NCI-H748 (cell line): ENCODE measurements around the gene ECSIT.

Source experiments
- DNase-seq: peaks from one replicate; lab custom pipeline; 2025; ENCODE audit not compliant: unreplicated experiment; lab: John Stamatoyannopoulos, UW

ECSIT gene

GRCh38 chr19:11505032-11505503, 23.9 kb downstream of the ECSIT start:
- DNase-seq, result peak; percentile 91

GRCh38 chr19:11504502-11505031, 24.4 kb downstream of the ECSIT start:
- no peak for DNase-seq

DNA sequence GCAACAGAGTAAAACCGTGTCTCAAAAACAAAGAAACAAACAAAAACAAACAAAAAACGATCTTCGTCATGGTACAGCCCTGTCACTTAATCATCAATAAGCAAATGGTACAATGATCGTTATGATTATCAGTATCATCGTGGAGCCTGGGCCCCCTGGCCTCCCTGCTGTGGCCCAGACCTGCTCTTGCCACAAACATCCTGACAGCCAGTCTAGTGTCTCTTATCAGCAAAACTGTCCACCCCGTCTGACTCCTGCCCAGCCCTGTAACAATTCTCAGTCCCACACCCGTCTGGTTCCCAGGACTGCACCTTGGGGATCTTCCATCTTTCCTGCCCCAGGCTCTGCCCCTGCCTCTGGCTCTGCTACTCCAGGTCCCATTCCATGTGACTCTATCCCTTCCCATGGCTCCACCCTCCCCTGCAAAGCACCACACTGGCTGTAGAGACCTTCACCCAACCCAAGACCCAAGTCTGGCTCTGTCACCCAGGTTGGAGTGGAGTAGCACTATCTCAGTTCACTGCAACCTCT, 29.0 kb downstream of the ECSIT start:
- no peak for DNase-seq

- no peak for DNase-seq
Observed at GRCh38 chr19:11499220-11499726, 29.7 kb downstream of the ECSIT start.

DNA sequence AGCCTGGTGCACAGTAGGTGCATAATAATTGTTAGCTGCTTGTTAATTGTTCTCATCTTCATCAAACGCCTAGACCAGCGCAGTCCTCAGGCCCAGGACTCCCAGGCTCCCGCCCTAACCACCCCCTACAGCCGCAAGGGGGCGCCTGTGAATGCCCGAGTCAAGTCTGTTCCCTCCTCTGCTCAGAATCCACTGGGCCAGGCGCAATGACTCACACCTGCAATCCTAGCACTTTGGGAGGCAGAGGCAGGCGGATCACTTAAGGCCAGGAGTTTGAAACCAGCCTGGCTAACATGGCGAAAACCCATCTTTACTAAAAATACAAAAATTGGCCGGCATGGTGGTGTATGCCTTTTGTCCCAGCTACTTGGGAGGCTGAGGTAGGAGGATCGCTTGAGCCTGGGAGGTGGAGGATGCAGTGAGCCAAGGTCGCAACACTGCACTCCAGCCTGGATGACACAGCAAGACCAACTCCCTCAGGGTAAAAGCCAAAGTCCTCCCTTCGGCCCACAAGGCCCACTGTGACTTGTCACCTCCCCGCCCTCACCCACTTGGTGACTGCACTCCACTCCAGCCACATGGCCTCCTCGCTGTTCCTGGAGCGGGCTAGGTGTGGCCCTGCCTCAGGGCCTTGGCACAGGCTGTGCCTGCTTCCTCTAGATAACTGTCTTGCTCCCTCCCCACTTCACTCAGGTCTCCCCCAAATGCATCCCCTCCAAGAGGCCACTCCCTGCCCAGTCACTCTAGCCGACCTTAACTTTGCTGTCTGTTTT, 32.4 kb downstream of the ECSIT start:
- peak; percentile 46 for DNase-seq

- no peak for DNase-seq
Observed at GRCh38 chr19:11495885-11496284, 33.0 kb downstream of the ECSIT start.

DNA sequence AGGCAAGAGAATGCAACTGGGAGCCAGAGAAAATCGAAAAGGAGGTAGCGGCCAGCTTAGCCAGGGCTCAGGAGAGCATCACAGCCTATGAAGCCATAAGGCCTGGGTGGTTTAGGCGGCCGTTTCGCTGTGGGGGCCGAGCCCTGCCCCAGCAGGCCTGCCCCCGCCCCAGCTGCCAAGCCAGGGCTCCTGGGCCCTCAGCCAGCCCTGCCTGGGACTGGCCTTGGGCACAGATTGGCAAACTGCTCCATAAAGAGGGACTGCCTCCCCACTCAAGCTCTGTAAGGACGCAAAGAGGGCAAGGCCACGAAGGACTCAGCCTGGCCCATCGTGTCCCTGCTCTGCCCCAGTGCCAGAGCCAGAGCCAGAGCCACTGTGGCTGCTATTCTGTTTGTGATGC, 33.5 kb downstream of the ECSIT start:
- DNase-seq, result no peak

DNA sequence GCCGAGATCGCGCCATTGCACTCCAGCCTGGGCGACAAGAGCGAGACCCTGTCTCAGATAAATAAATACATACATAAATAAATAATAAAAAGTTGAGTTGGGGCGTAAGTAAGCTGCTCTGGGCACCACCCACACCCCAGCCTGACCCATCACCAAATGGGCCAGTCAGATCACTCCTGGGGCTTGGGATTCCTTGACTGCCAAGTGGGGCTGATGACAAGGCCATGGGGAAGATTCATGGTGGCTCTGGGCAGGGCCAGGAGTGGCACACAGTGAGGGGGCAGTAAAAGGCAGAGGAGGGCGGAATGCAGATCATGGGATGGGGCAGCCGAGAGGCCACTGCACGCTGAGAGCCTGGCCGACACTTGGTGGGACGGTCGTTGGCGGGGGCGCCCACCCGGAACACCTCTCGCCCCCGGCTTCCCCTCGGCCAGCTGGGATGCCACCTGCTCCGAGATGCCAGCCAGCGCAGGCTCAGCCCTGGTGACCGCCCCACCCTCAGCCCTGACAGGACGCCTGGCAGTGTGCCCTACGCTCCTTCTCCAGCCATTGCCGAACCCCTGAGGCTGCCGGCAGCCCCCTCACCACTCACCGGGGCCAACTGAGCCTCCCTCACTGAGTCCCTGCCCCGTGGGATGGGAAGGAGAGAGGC, 34.2 kb downstream of the ECSIT start:
- no peak for DNase-seq

- DNase-seq, result no peak
Observed at GRCh38 chr19:11489378-11489777, 39.6 kb downstream of the ECSIT start.

DNA sequence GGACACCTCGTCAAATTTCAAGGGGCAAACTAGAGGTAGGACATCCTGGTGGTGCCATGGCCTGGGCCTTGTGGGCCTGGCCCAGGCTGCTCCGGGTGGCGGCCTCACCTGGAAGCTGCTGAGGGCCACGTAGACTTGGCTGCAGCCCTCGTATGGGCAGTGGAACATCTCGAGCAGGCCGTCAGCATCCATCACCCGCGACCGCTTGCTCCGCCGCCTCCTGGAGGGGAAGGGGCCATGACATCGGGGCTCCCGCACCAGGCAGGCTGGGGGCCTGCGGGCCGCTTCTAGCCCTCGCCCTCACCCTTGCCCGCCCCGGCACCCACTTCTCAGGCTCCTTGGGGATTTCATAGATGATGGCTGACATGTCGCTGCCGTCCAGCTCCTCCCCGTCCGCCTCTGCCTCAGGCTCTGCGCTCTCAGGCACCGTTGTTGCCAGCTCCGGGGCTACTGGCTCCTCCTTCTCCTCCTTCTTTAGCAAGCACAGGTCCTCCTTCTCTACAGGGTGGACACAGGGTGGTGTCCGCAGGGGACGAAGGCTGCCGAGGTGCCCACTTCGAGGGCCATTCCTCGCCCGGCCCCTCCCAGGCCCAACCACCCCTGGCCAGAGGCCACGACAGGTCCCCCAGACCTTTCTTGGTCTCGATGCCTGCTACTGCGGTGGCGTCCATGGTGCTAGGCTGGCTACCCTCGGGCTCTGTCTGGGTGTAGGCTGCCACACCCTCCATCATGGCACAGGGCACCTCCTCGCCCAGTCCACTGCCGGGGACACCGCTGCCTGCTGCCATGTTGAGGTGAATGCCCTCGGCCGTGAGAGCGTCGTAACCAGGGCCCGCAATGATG, 42.1 kb downstream of the ECSIT start:
- DNase-seq, result no peak

DNA sequence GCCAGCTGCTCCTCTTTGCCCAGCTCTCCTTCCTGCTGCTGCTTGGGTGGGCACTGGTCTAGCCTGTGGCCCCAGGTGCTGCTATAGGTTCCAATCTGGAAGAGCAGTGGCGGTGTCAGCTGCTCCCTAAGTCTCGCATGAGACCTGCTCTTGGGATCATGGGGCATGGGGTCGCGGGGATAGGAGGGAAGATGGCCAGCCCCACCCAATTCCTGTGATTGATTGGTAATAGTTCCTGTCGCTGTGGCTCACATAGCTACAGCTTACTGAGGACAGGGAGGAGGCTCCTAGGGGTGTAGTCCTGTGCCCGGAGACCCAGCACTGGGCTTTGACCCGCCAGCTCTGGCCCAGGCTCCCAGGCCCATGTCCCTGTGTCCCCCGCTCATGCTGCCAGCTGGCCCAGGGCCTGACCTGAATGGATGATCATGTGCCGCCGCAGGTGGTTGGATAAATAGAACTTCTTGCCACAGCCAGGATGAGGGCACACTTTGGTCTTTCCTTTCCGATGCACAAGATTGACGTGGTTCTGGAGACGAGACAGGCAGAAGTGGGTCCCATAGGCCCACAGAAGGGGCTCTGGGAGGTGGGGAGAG, 43.6 kb downstream of the ECSIT start:
- no peak for DNase-seq

DNA sequence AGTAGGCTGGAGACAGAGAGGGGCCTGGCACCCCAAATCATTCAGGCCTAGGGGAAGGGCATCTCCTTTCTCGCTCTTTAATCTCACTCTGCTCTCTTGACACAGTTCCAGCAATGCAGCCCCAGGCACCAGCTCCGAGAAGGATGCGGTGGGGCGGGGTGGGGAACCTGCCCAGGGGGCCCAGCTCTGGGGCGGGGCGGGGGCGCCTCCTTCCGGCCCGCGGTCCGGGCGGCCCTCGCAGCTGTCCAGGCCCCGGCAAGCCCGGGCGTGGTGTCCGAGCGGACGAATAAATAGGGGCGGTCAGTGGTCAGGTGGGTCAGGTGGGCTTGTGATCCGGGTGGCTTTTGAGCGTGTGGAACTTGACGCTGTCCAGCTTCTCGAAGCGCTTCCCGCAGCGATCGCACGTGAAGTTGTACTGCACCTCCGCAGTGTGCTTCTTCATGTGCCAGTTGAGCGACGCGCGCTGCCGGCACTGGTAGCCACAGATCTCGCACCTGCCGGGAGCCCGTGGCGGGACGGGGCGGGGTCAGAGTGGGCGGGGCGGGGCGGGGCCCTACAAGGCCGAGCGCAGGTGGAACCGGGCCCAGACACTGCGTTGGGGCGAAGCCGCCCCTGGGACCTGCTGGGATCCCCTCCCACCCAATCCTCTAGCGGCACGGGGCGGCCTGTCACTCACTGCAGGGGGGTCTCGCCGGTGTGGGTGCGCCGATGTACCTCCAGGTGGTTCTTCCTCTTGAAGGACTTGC, 45.4 kb downstream of the ECSIT start:
- DNase-seq, result no peak

GRCh38 chr19:11482384-11483050, 46.4 kb downstream of the ECSIT start:
- DNase-seq, result peak; percentile 85

- DNase-seq, result peak; percentile 96
Observed at GRCh38 chr19:11481534-11482383, 47.2 kb downstream of the ECSIT start.

DNA sequence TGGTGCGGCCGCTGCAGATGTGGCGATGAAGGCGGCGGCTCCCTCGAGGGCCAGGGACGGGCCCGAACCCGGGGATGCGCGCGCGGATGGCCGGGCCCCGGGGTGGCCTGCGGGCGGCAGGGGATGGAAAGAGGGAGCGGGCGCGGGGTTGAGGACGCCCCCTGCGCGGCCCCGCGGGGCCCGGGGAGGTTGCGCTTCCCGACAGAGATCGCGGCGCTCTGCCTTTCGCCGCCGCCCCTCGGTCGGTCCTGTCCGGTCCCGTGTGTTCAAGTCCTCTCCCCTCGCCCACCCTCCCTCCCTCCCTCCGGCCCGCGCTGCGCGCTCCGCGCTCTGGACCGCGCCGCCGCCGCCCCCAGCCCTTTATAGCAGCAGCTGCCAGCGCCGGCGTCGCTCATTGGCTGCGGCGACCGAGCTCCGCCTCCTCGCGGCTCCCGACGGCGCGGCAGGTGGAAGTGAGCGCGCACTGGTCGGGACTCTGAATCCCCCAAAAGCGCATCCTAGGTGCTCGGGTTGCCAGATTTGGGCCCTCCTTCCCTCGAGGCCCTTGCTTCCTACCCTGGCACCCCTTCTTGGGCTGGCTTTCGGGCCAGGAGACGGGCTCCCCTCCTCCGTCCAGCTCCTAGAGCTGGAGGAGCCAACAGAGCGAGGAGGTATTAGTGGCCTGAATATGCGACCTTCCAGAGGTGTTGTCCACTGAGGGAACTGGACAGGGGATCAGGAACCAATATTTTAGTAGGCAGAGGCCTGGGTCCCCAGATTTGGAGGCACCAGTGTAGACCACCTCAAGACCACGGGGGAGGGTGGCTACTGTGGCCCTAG, 48.0 kb downstream of the ECSIT start, which contains the start of gene ELAVL3:
Gene ELAVL3, minus strand, starts transcription at position 332 of the 819 bp plus-strand sequence. CDS start 438 bp downstream, outside the sequence.
- peak; percentile 79 for DNase-seq

- peak; percentile 59 for DNase-seq
Observed at GRCh38 chr19:11479898-11480714, 48.8 kb downstream of the ECSIT start.
